Glomerular visceral epithelial cell (primary cell): Measurements from ENCODE around the gene TMTC3.
A peak's percentile ranks its signal among the peaks of the same experiment; 100 is the strongest.
"Not testable (repeated sequence)": the region's sequence is repeated elsewhere in the genome, so short reads cannot be mapped to it uniquely, and the experiment has no call there.

ENCODE experiments used
- DNase-seq: peaks from one replicate; pipeline ENCODE4 v3.0.0-alpha.2; 2016; ENCODE audit errors: extremely low spot score

Gene TMTC3

GRCh38 chr12:88166179-88166578, 24.1 kb downstream of the TMTC3 start:
- no peak for DNase-seq

GRCh38 chr12:88167384-88167783, 25.3 kb downstream of the TMTC3 start:
- no peak for DNase-seq

GRCh38 chr12:88172844-88173407, 30.8 kb downstream of the TMTC3 start:
- no peak for DNase-seq

- no peak for DNase-seq
These were observed 33.4 kb downstream of the TMTC3 start for GRCh38 chr12:88175544-88175943.

- DNase-seq: no peak
These were observed 37.4 kb downstream of the TMTC3 start for GRCh38 chr12:88179436-88180014.

- no peak for DNase-seq
These were observed 39.8 kb downstream of the TMTC3 start for GRCh38 chr12:88181881-88182280.

- DNase-seq: no peak
These were observed 40.3 kb downstream of the TMTC3 start for GRCh38 chr12:88182416-88182815.

- DNase-seq: no peak
These were observed 42.1 kb downstream of the TMTC3 start for GRCh38 chr12:88184196-88184595.

GRCh38 chr12:88185279-88185678, 43.2 kb downstream of the TMTC3 start:
- no peak for DNase-seq

GRCh38 chr12:88185988-88186387, 43.9 kb downstream of the TMTC3 start:
- DNase-seq: peak; percentile 64

- no peak for DNase-seq
These were observed 45.5 kb downstream of the TMTC3 start for GRCh38 chr12:88187571-88187970.

GRCh38 chr12:88188180-88188579, 46.1 kb downstream of the TMTC3 start:
- no peak for DNase-seq

GRCh38 chr12:88192426-88192825, 50.3 kb downstream of the TMTC3 start:
- no peak for DNase-seq

GRCh38 chr12:88194868-88195267, 52.8 kb downstream of the TMTC3 start:
- no peak for DNase-seq

- DNase-seq: no peak
These were observed 57.9 kb downstream of the TMTC3 start for GRCh38 chr12:88200029-88200428.

GRCh38 chr12:88202500-88202899, 60.4 kb downstream of the TMTC3 start:
- no peak for DNase-seq

GRCh38 chr12:88206601-88207000, 64.5 kb downstream of the TMTC3 start:
- DNase-seq: no peak

- DNase-seq: no peak
These were observed 66.0 kb downstream of the TMTC3 start for GRCh38 chr12:88207921-88208620.

- DNase-seq: no peak
These were observed 66.6 kb downstream of the TMTC3 start for GRCh38 chr12:88208661-88209060.

GRCh38 chr12:88210311-88210710, 68.2 kb downstream of the TMTC3 start:
- DNase-seq: not testable (repeated sequence)

GRCh38 chr12:88218293-88218692, 76.2 kb downstream of the TMTC3 start:
- no peak for DNase-seq

- DNase-seq: no peak
These were observed 77.8 kb downstream of the TMTC3 start for GRCh38 chr12:88219861-88220260.

- no peak for DNase-seq
These were observed 81.4 kb downstream of the TMTC3 start for GRCh38 chr12:88223519-88223918.
